ENCODE measurements around the gene LPGAT1. TPM values are rescaled to one million over a fixed set of nuclear protein-coding genes. Genes with fewer than 3 reads are reported as not detected.

Gene LPGAT1
- total and polyA plus RNA-seq, 3 donors from 2014 or later: 43.0 to 70.5 (median 44.1) TPM

DNA sequence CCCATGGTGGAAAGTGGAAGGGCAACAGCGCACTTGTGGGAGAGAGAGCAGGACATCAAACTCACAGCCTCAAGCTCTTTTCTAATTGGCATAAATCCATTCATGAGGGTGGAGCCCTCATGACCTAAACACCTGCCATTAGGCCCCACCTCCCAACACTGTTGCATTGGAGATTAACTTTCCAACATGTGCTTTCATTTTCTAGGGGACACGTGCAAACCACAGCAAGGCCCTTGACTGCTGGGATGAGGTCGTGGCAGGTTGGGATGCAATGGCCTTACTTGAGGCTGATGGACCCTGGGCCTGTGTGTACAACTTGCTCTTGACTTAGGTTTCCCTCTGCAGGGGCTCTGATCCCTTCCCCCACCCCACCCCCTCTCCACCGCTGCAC is 119.3 kb downstream of the LPGAT1 start:
- no peak for TF ChIP-seq POLR2A (IDR thresholded peaks at IDR 0.05)
- TF ChIP-seq, protein P1, sequence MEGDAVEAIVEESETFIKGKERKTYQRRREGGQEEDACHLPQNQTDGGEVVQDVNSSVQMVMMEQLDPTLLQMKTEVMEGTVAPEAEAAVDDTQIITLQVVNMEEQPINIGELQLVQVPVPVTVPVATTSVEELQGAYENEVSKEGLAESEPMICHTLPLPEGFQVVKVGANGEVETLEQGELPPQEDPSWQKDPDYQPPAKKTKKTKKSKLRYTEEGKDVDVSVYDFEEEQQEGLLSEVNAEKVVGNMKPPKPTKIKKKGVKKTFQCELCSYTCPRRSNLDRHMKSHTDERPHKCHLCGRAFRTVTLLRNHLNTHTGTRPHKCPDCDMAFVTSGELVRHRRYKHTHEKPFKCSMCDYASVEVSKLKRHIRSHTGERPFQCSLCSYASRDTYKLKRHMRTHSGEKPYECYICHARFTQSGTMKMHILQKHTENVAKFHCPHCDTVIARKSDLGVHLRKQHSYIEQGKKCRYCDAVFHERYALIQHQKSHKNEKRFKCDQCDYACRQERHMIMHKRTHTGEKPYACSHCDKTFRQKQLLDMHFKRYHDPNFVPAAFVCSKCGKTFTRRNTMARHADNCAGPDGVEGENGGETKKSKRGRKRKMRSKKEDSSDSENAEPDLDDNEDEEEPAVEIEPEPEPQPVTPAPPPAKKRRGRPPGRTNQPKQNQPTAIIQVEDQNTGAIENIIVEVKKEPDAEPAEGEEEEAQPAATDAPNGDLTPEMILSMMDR (IDR thresholded peaks at IDR 0.05): no peak
- H3K9me3 ChIP-seq: no peaks in the 10 kb centered on the region
- no peaks in the 10 kb centered on the region for H3K36me3 ChIP-seq (ENCODE audit: low read depth, missing control alignments)
- H3K4me3 ChIP-seq: no peak overlapping the region
- intact Hi-C loops (cut with DNase I; ENCODE audit: low total_unique reads): no loop called here
- 83 to 93% methylated on average over 4 of the region's 4 CpGs for WGBS, 2 donors
- no peak overlapping the region for H3K27ac ChIP-seq
- DNase-seq: no peak
- H3K4me1 ChIP-seq: no peaks in the 10 kb centered on the region
- no peaks in the 10 kb centered on the region for H3K27me3 ChIP-seq

DNA sequence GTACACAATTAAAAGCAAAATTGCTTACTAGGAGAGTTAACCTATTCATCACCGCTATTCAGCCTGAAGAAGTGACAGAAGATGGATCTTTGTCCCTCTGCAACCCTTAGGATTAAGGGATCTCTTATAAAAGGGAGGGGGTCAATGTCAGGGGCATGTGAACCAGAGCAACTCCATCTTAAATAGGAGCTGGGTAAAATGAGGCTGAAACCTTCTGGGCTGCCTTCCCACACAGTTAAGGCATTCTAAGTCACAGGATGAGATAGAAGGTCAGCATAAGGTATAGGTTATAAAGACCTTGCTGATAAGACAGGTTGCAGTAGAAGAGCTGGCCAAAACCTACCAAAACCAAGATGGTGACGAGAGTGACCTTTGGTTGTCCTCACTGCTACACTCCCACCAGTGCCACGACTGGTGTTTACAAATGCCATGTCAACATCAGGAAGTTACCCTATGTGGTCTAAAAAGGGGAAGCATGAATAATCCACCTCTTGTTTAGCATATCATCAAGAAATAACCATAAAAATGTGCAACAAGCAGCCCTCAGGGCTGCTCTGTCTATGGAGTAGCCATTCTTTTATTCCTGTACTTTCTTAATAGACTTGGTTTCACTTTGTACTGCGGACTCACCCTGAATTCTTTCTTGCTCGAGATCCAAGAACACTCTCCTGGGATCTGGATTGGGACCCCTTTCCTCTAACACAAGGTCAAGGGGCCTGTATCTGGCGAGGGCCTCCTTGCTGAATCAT is 119.8 kb downstream of the LPGAT1 start:
- H3K4me3 ChIP-seq: no peak overlapping the region
- WGBS, 2 donors: 73 to 78% methylated on average over 6 of the region's 6 CpGs

DNA sequence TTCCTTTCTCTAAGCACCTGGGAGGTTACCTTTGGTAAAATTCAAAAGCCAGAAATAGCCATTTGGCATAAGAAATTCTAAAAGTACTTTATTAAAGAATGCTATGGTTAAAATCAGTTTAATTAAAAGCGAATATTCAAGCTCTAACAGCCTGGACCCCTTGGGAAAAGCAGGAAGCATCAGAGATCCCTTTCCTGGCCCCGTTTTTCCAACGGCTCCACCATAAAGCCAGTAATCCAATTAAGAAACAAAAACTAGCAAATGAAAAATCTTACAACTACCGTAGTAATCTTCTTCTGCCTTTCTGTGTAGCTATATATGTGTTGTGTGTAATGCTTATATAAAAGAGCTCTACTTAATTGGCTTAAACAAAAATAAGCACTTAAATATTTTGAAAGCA is 121.6 kb downstream of the LPGAT1 start:
- no peaks in the 10 kb centered on the region for H3K9me3 ChIP-seq
- no peak for TF ChIP-seq POLR2A (IDR thresholded peaks at IDR 0.05)
- TF ChIP-seq, protein P1 (IDR thresholded peaks at IDR 0.05): no peak
- H3K4me3 ChIP-seq: no peak overlapping the region
- no peaks in the 10 kb centered on the region for H3K27me3 ChIP-seq
- intact Hi-C loops (cut with DNase I; ENCODE audit: low total_unique reads): no loop called here
- no peak for DNase-seq
- 72 to 80% methylated on average over 4 of the region's 4 CpGs for WGBS, 2 donors
- peaks cover 5% of the 10 kb centered on the region for H3K4me1 ChIP-seq
- no peaks in the 10 kb centered on the region for H3K36me3 ChIP-seq (ENCODE audit: low read depth, missing control alignments)
- no peak overlapping the region for H3K27ac ChIP-seq

More for the DNA sequence above, 119.8 kb downstream of the LPGAT1 start:
- H3K27me3 ChIP-seq: no peaks in the 10 kb centered on the region
- intact Hi-C loops (cut with DNase I; ENCODE audit: low total_unique reads): no loop called here
- no peak for DNase-seq
- H3K27ac ChIP-seq: no peak overlapping the region
- TF ChIP-seq, protein P1 (IDR thresholded peaks at IDR 0.05): no peak
- no peak for TF ChIP-seq POLR2A (IDR thresholded peaks at IDR 0.05)
- H3K9me3 ChIP-seq: no peaks in the 10 kb centered on the region
- H3K4me1 ChIP-seq: peaks cover 4% of the 10 kb centered on the region
- H3K36me3 ChIP-seq (ENCODE audit: low read depth, missing control alignments): no peaks in the 10 kb centered on the region

DNA sequence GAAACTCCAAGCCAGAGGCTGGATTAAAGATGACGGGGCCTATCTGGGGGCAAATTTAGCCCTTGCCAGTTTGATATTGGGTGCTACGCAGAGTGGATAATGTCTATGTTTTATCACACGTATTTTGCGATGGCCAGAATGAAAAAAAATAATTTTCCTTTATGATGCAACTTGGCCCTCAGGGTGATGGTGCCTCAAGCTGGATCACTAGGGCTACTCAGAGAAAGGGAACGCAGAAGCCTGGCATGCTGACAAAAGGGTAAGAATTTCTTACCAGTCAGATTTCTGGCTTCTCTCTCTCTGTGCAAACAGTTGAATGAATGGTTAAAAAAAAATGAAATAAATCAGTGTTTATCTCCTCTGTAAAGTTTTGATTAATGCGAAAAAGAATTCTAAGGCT is 122.6 kb downstream of the LPGAT1 start:
- H3K4me3 ChIP-seq: no peak overlapping the region
- intact Hi-C loops (cut with DNase I; ENCODE audit: low total_unique reads): no loop called here
- no peaks in the 10 kb centered on the region for H3K27me3 ChIP-seq
- H3K36me3 ChIP-seq (ENCODE audit: low read depth, missing control alignments): no peaks in the 10 kb centered on the region
- 90 to 96% methylated on average over 6 of the region's 6 CpGs for WGBS, 2 donors
- no peaks in the 10 kb centered on the region for H3K9me3 ChIP-seq
- TF ChIP-seq, protein P1 (IDR thresholded peaks at IDR 0.05): no peak
- DNase-seq: no peak
- peaks cover 5% of the 10 kb centered on the region for H3K4me1 ChIP-seq
- no peak overlapping the region for H3K27ac ChIP-seq
